MCF 10A (cell line): ENCODE measurements around the gene CLEC3B. TPM values are rescaled to one million over a fixed set of nuclear protein-coding genes. Genes with fewer than 3 reads are reported as not detected.

Experiments
- BruUV-seq: library from RNA; stranded (reverse); fragments of 400-500 nt; replicated peaks from 2 replicates; lab custom pipeline; 2021; lab: Mats Ljungman, UMichigan
- CTCF ChIA-PET: fragments of 300-600 bp; sonication (Branson Sonifier 250); formaldehyde crosslinking; extraction: SDS; loops from one replicate; lab custom pipeline; 2021; ENCODE audit warnings: antibody characterized with exemption, inconsistent platforms; lab: Yijun Ruan, JAX
- POLR2A ChIA-PET: fragments of 300-600, 350-650 bp; sonication (Branson Sonifier 250); formaldehyde crosslinking; extraction: SDS; loops from one replicate; lab custom pipeline; 2020; ENCODE audit warnings: antibody characterized with exemption, inconsistent platforms; lab: Yijun Ruan, JAX
- DNase-seq: peaks from one replicate; pipeline ENCODE4 v3.0.0-alpha.2; 2018; ENCODE audit not compliant: unreplicated experiment
- H3K27ac Mint-ChIP-seq: one replicate; pipeline ENCODE4 v1.8.0; 2022; ENCODE audit warnings: mild to moderate bottlenecking, low read depth, mixed read lengths; ENCODE audit not compliant: unreplicated experiment
- H3K27me3 Mint-ChIP-seq: one replicate; pipeline ENCODE4 v1.8.0; 2022; ENCODE audit warnings: mixed read lengths; ENCODE audit not compliant: insufficient read depth, unreplicated experiment
- H3K36me3 Mint-ChIP-seq: one replicate; pipeline ENCODE4 v1.8.0; 2022; ENCODE audit warnings: mild to moderate bottlenecking, moderate library complexity, mixed read lengths; ENCODE audit not compliant: insufficient read depth, unreplicated experiment
- H3K4me1 Mint-ChIP-seq: one replicate; pipeline ENCODE4 v1.8.0; 2022; ENCODE audit warnings: mixed read lengths; ENCODE audit not compliant: insufficient read depth, unreplicated experiment
- H3K4me3 Mint-ChIP-seq: one replicate; pipeline ENCODE4 v1.8.0; 2022; ENCODE audit warnings: mild to moderate bottlenecking, moderate library complexity, mixed read lengths; ENCODE audit not compliant: unreplicated experiment
- H3K9me3 Mint-ChIP-seq: one replicate; pipeline ENCODE4 v1.8.0; 2022; ENCODE audit warnings: mixed read lengths; ENCODE audit not compliant: unreplicated experiment
- CTCF ChIP-seq: fragments of 200-600 bp; IDR thresholded peaks from one replicate; pipeline ENCODE4 v1.8.0; 2022; ENCODE audit warnings: antibody characterized with exemption, mild to moderate bottlenecking; ENCODE audit not compliant: unreplicated experiment
- intact Hi-C: fragments of 100-400 bp; cut with micrococcal nuclease; formaldehyde crosslinking; loops from 2 replicates; pipeline ENCODE4 v1.14.1; 2022
- total RNA-seq: library from RNA; stranded (reverse); gene quantifications from 2 replicates; pipeline ENCODE4 v1.2.3, GENCODE V29; 2022

CLEC3B gene
- total RNA-seq, 1 experiment from 2014 or later = not detected

GRCh38 chr3:45029661-45030060 is 3.6 kb downstream of the CLEC3B start:
- Mint-ChIP-seq H3K36me3 (no peaks in the 10 kb centered on the region), H3K9me3 (no peaks in the 10 kb centered on the region), H3K4me1 (peaks cover 10% of the 10 kb centered on the region), H3K4me3 (no peak overlapping the region), H3K27ac (no peak overlapping the region), H3K27me3 (no peaks in the 10 kb centered on the region)
- no TSS peak for BruUV-seq
- intact Hi-C loops = no loop called here
- no peak for DNase-seq
- POLR2A ChIA-PET = interaction anchor here (0.7 to 1.2 kb wide), 2 partner anchors 11 to 94 kb away, joined by 3 read pairs; no protein-coding TSS in a partner anchor
- TF ChIP-seq CTCF = no peak
- CTCF ChIA-PET = interaction anchor here (0.6 to 1.1 kb wide), 3 partner anchors 12 to 1081 kb away, joined by 3 to 4 read pairs (median 3); no protein-coding TSS in a partner anchor

- TF ChIP-seq CTCF = no peak
- ChIA-PET CTCF (interaction anchor here (0.6 to 4.8 kb wide), 3 partner anchors 9 to 494 kb away, joined by 4 to 23 read pairs (median 7); no protein-coding TSS in a partner anchor), POLR2A (no interaction called here)
- Mint-ChIP-seq H3K27me3 (no peaks in the 10 kb centered on the region), H3K27ac (no peak overlapping the region), H3K4me1 (peaks cover 5% of the 10 kb centered on the region), H3K4me3 (no peak overlapping the region), H3K9me3 (no peaks in the 10 kb centered on the region), H3K36me3 (no peaks in the 10 kb centered on the region)
- BruUV-seq = no TSS peak
- DNase-seq = no peak
- intact Hi-C loops = no loop called here
Measured at GRCh38 chr3:45031531-45031930, 5.4 kb downstream of the CLEC3B start.

GRCh38 chr3:45032113-45032512 is 6.0 kb downstream of the CLEC3B start:
- Mint-ChIP-seq H3K27me3 (no peaks in the 10 kb centered on the region), H3K9me3 (no peaks in the 10 kb centered on the region), H3K4me3 (no peak overlapping the region), H3K36me3 (no peaks in the 10 kb centered on the region), H3K27ac (no peak overlapping the region), H3K4me1 (no peaks in the 10 kb centered on the region)
- no peak for DNase-seq
- ChIA-PET POLR2A (no interaction called here), CTCF (interaction anchor here (0.6 to 4.8 kb wide), 4 partner anchors 9 to 897 kb away, joined by 4 to 23 read pairs (median 6); no protein-coding TSS in a partner anchor)
- intact Hi-C loops = no loop called here
- TF ChIP-seq CTCF = no peak
- BruUV-seq = no TSS peak

GRCh38 chr3:45033791-45034190 is 7.7 kb downstream of the CLEC3B start:
- intact Hi-C loops = no loop called here
- BruUV-seq = no TSS peak
- no peak for TF ChIP-seq CTCF
- Mint-ChIP-seq H3K9me3 (no peaks in the 10 kb centered on the region), H3K4me3 (no peak overlapping the region), H3K36me3 (no peaks in the 10 kb centered on the region), H3K27me3 (no peaks in the 10 kb centered on the region), H3K4me1 (no peaks in the 10 kb centered on the region), H3K27ac (no peak overlapping the region)
- DNase-seq = no peak
- ChIA-PET CTCF (interaction anchor here (0.6 to 4.8 kb wide), 4 partner anchors 35 to 466 kb away, joined by 3 to 23 read pairs (median 4); no protein-coding TSS in a partner anchor), POLR2A (no interaction called here)
